GM21717 (cell line): ENCODE results near the gene CRABP1.

Experiments
- ATAC-seq: cut with Tn5 transposase; IDR thresholded peaks from one replicate; pipeline ENCODE4 v1.9.1; 2021; ENCODE audit warnings: mild to moderate bottlenecking, moderate library complexity; ENCODE audit not compliant: unreplicated experiment

CRABP1 gene

DNA sequence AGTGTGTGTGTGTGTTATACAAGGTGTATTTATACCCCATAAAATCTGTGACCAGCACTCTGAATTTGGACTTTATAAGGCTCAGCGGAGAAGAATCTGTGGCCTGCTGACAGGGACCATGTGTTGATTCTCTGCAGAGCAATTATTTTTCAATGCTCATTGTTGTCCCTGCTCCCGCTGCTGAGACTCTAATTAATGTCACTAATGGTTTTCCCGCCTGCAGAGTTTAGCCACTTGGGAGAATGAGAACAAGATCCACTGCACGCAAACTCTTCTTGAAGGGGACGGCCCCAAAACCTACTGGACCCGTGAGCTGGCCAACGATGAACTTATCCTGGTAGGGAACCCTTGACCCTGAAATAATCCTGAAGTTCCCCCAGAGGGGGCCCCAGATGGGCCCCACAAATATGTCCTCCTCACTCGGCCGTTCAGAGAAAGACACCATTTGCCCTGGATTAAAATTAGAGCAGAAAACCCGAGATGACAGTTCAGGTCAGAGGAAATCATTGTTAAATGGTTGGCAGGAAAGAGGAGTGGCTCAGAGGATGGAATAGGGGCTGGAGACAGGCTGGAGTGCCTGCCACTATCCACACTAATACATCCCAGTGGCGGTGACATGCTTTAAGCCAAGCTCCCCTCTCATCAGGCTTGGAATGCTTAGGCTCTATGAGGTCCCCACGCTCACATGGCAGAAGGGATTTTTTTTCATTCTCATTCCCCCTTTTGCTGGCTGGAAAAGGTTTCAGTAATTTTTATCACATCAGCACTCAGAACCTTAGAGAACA, 3.3 kb downstream of the CRABP1 start:
- no peak for ATAC-seq

DNA sequence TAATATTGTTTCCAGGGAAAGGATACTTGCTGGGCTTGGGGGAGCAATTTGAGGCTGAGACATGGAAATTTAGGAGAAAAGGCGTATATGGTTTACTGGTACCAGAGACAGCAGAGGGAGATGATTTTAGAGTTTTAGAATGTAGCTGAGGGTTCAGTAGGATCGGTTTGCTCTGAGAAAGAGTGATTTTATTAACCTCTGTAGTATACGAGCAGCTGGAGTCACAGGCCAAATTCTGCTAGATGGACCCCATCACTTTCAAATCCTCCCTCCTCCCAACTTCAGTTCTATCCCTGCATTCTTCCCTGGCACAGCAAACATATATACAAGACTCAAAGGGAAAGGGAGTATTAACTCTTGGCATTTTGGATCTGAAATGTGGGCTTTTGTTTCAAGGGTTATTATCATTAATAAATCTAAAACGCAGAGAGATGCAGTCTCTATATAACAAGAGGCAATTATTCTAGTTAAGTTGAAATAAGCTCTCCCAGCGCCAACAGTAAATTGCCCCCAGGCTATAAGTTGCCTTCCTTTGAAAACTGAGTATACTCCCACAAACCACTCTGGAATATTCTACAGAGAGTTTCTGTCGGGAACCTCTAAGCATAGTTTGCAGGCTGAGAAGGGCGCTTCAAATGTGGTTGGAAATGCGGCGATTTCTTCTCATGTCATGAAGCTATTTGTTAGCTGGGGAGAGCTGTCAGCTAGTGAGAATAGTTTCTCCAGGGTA, 5.4 kb downstream of the CRABP1 start:
- ATAC-seq: no peak

DNA sequence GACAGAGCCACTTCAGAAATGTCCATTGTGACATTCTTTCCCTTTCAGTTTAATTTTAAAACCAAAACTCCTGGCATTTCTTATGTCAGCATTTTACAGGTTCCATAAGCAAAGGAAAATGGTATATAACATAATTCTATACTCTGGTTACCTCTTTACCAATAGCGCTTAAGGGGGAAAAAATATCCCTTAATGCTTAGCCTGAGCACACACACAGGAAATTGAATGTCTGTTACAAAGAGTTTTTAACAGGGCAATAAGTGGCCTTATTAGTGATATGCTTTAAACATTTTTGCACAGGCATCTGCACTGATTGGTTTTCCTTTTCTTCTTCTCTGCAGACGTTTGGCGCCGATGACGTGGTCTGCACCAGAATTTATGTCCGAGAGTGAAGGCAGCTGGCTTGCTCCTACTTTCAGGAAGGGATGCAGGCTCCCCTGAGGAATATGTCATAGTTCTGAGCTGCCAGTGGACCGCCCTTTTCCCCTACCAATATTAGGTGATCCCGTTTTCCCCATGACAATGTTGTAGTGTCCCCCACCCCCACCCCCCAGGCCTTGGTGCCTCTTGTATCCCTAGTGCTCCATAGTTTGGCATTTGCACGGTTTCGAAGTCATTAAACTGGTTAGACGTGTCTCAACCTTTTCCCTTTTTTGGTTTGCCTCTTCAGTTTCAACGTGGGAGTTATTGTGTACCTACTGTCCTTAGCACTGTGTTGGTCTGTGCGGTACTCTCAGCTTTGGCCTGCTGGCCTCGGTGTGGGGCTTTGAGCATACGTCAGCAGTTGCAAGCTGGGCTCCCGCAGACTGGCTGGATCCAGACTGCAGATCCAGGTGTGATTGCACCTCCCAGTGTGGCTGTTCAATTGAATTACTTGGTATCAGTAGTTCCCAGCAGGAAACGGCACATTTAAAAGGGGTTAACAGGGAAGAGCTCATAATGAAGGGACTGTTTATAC, 7.7 kb downstream of the CRABP1 start:
- ATAC-seq: no peak

DNA sequence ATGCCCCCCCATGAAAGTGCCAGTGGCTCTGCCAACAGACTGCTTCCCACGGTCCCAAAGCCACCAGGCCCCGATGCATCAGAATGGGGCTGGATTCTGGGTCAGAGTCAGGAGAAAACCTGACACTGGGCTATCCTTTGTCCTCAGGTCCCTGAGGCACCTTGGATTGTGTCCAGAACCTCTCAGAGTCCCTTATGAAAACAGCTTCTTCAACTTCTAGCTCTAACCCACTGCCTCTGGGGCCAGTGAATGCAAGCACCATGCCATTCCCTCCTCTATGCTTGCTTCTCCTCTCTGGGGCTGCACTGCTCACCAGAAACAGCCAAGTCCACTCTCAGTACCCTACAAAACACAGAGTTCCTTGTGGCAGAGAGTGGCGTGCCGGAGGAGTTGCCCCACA, 9.9 kb downstream of the CRABP1 start:
- no peak for ATAC-seq

DNA sequence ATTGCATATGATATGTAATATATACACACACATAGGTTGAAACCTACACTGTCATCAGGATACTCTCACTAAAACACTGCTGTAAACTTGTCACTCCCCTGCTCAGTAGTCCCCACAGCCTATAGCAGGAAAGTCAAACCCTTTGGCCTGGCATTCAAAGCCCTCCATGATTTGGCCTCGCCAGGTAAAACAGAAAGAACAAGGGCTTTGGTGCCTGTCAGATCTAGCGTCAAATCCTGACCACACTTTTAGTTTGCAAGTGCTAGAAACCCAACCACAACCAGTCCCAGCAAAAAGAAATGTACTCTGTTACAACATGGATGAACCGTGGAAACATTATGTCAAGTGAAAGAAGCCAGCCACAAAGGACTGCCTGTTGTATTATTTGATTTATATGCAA, 11.4 kb downstream of the CRABP1 start:
- ATAC-seq: no peak

DNA sequence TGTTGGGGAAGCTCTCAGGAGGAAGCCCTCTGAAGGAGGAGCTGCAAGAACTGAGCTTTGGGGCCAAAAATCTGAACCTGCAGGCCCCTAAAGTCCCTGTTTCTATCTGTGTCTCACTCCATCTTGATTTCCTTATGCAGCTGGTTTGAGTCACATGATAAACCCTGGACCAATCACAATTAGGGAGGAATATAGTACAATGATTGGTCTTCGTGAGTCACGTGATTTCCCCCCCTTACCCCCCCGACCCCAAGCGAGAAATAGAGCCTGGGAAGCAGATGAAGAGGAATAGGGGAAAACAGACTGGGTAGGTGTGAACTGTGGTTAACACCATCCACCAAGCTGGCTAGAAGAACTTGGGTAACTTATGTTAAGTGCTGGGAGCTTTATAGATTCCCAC, 12.9 kb downstream of the CRABP1 start:
- ATAC-seq: no peak

DNA sequence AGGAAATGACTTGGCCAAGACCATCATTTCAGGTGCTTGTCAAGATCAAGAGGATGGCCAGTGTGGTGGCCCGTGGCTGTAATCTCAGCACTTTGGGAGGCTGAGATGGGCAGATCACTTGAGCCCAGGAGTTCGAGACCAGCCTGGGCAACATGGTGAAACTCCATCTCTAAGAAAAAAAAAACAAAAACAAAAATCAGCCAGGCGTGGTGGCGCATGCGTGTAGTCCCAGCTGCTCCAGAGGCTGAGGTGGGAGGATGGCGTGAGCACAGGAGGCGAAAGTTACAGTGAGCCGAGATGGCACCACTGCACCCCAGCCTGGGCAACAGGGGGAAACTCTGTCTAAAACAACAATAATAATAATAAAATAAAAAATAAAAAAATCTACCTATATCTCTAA, 15.0 kb downstream of the CRABP1 start:
- ATAC-seq: no peak

DNA sequence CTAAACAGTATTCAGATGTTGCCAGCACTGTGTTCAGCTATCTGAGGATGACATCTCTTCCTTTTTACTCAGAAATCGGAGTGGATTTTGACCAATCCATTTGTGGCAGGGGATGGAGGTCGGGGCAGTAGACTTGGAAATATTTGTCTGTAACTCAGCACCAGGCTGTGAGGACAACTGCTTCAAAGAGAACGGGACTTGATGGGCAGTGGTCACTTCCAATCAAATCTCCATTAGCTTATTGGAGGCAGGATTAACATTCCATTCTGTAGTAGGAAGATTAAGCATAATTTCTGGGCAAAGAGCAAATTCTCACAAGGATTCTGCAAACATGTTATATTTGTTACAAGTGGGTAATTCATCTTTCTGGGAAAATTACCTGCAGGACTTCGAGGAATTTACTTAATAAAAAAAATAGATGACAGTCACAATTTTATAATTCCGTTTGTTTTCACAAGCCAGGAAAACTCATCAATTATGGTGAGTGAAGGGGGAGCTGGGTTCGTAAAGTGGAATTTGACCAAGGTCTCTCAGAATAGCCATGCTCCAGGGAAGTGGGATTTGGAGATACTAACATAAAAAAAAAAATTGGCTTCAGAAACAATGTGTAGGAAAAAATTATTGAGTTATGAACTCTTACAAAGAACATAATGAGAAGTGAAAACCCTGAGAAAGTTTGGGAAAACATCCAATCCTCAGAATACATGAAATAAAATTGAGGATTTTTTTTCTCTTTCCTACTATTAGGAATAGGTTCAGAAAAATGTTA, 18.1 kb downstream of the CRABP1 start:
- ATAC-seq: no peak

DNA sequence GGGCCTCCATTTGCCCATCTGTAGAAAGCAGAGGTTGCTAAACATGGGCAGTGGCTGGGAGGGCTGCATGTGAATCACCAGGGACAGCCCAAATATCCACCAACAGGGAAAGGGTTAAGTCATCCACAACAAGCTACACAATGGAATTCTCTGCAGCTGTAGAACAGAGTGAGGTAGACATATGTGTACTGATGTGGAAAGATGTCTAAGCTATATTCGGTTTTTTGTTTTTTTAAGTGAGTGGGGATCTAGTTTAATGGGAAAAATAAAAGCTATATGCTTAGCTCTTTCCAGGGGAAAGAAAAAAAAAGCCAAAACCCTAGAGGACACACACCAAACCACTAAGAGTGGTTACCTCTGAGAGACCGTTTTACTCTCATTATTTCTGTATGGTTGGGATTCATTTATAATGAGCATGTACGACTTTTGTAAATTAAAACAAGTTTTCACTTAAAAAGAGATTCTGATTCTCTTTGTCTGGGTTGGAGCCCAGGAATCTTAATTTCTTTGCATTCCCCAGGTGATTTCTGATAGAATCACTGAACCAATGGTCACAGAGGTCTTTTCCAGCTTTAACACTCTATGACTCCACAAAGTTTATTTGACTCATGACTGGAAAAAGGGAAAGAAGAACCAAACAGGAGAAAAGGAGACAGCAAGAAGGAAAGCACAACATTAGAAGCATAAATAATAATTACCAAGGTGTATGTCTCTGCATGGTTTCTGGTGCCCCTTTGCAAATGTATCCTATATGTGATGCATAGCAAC, 19.1 kb downstream of the CRABP1 start:
- no peak for ATAC-seq

DNA sequence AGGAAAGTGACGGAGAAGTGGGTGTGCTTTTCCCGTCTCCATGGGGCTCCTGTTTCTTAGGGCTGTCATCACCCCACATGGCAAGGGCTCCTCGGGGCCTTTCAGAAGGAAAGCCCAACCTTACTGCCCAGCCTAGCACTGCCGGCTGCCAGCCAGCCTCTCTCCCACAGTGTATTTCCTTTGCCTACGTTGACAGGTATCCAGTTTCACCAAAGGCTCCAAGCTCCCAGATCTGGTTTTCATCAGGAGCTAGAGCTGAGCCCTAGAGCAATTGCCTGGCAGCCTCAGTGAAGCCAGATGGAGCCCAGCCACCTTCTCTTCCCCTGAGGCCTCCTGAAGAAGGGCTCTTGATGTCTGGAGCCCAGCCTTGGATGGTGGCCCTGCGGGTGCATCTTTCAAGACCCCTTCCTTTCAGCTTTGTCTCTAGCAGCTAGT, 20.2 kb downstream of the CRABP1 start:
- ATAC-seq: no peak

DNA sequence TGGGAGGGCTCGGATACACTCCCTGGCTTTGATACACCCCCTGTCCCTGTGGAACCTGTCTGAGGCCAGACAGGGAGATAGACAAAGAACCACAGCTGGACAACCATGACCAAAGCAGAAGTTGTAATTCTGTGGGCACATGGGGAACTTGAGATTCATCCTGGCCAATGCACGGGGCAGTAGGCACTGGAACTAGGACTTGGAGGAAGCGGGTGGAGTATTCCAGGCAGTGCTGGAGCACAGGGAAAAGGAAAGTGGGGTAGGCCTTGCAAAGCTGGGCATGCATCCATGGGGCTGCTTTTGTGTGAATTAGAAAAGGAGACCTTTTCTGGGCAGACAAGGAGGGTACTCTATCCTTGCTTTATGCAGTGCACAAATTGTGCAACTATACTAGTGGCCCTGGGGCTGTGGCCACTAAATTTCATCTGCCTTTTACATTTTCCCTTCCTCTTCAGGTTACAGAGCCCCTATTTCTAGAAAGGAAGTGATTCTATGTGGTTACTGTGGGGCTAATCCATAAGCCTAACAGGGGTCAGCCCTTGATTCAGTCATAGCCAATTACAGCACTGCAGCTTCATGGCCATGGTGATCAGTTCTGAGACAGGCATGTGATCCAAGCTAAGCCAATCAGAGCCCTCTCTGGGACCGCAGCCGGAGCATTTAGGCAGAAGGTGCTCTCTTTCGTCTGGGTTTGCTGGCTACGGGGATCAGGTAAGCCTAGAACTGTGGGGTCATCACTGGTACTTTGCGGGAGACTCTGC, 21.0 kb downstream of the CRABP1 start:
- no peak for ATAC-seq

DNA sequence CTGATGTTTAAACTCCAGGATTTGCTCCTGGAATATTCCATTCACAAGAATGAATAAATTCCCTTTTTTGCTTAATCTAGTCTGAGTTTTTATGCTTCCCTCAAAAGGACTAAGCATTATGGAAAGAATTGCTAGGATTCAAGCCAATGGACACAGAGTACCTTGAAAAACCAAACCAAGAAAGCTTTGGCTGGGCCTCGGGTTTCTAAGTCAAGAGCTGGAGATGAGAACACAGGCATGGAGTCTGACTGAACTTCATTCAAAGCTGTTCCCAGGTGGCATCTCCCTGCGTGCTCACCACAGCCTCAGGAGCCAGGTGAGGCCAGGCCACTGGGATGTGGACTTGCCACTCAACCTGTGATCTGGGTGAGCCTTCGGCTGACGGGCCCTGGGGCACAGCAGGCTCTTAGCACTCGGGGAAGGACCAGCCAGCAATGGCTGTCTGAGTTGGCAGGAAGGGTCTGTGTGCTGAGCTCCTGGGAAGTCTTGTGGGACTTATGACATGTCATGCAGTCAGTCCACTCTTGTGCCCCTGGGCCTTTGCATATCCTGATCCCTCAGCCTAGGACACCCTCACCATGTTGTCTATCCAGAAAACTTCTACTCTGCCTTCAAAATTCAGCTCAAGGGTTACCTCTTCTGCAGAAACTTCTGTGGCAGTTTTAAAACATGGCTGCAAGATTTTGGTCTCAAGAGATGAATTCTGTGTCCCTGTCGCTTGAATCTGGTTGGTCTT, 21.8 kb downstream of the CRABP1 start:
- ATAC-seq: no peak

DNA sequence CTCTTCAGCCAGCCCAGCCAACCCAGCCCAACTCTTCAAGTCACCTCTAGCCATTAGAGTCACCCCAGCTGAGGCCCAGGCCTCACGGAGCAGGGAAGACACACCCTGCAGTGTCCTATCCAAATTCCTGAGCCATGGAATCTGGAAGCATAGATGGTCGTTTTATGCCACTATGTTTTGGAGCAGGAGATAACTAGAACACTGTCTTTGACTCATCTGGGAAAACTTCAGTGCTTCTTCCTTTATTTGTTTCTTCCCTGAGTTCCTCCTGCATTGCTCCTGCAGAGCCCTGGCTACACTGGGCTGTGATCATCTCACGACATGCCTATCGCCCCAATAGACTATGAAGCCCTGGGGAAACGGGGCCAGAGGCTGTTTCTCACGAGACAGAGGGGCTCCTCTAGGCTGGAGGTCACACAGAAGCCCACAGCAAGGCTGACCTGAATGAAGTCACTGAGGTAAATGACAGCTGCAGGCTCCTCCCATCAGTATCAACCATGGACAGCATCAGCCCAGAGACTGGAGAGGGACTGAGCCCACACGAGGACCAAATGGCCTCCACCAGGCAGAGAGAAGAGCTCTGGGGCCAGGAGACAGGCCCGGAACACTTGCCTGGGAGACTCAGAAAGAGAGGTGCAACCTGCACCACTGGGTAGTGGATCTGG, 22.7 kb downstream of the CRABP1 start:
- no peak for ATAC-seq

DNA sequence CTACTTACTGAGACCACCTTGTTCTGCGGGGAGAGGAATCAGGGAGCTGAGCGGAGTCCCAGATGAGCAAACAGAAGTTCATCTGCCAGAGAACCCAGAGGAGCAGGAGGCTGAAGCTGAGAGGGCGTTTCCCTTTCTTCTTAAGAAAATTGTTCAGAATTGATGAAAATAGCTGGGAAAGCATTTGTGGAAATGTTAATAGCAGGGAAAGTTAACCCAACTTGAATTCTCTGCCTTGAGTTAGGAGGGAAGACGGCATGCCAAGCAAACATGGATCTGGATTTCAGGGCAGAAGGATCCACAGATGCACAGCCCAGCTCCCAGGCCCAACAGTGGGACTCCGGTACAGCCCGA, 23.2 kb downstream of the CRABP1 start:
- ATAC-seq: no peak

DNA sequence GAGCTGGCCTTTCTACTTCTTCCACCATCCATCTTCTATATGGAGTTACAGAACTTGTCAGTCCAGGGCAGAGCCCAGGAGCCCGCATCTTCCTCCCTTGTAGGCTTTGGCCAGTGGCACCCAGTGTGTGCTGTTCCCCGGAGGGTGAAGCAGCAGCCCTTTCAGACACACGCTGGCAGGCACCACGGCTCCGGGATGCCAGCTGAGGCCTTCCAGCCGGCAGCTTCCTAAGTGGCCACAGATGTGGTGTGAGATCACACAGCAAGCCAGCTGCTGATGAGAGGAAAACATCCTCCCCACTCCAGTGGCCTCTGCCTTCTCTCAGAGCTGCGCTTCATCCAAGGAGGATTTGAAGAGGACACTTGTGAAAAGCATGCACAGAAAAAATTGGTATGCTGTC, 24.1 kb downstream of the CRABP1 start:
- ATAC-seq: no peak

DNA sequence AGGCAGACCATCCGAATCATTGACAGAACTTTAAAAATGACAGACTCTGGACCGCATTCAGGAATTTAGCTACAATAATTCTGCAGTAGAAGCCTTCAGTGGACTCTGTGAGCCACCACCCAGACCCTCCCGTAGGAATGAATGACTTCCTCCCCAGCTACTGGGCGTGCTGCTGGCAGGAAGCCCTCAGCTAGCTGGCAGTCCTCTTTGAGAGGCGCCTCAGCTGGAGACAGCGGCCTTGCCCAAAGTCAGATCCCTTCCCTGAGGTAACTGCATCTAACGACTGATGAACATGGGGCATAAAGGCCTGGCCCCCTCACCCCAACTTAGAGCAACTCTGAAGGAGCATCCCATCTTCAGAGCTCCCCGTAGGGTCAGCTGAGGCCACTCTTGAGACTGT, 25.8 kb downstream of the CRABP1 start:
- no peak for ATAC-seq

DNA sequence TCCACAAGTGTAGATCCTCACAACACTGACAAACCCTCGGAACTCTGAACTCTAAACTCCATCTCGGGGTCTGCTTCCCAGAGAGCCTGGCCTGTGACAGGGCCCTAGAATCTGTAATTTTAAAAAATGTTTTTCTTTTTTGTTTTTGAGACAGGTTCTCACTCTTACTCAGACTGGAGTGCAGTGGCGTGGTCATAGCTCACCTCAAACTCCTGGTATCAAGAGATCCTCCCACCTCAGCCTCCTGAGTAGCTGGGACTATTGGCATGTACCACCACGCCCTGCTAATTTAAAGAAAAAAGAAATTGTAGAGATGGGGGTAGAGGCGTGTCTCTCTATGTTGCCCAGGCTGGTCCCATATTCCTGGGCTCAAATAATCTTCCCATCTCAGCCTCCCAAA, 26.2 kb downstream of the CRABP1 start:
- ATAC-seq: no peak

DNA sequence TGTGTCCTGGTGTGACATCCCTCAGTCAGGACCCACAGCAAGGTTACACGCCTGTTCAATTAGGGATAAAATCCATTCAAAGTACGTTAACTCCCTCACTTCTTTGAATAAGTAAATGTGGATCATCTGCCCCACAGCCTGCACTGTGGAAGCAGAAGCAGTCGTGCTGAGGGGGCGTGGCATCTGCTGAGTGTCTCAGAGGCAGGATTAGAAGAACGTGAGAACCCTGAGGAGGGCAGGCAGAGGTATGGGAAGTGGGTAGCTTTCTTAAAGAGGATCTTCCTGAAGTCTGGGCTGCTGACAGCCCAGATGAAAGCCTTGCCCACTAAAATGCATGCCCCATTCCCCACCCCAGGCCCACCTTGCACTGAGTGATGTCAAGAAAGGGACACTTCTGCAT, 28.5 kb downstream of the CRABP1 start:
- ATAC-seq: no peak
